Natural killer cell (primary cell): Measurements from ENCODE around the gene ZNF681. TPM values are rescaled to one million over a fixed set of nuclear protein-coding genes. Genes with fewer than 3 reads are reported as not detected.

ENCODE experiments used
- ATAC-seq, 3 donors: fragments of 150-1000 bp in 2 of 3; fragments of 200-7000 bp in 1 of 3; cut with Tn5 transposase; 1 replicate in 1 of 3; 2 replicates in 2 of 3; pipeline ENCODE4 v1.10.0; 2021; ENCODE audit warnings: mild to moderate bottlenecking in 2 of 3, moderate library complexity in 2 of 3
- DNase-seq, 2 donors: peaks; one replicate each; pipeline versions ENCODE4 v3.0.0 to v3.0.0-alpha.2; 2013 to 2021; ENCODE audit warnings: mixed read lengths in 1 of 2
- H3K27ac ChIP-seq: one replicate; pipeline ENCODE4 v1.5.1; 2013; ENCODE audit warnings: mild to moderate bottlenecking, low read length
- H3K27me3 ChIP-seq: one replicate; pipeline ENCODE4 v1.6.1; 2013; ENCODE audit warnings: low read length; ENCODE audit not compliant: control insufficient read depth, insufficient read depth
- H3K36me3 ChIP-seq: one replicate; pipeline ENCODE4 v1.6.1; 2013; ENCODE audit warnings: low read length; ENCODE audit not compliant: control insufficient read depth, insufficient read depth
- H3K4me1 ChIP-seq: one replicate; pipeline ENCODE4 v1.6.1; 2013; ENCODE audit warnings: low read length; ENCODE audit not compliant: control insufficient read depth, insufficient read depth
- H3K4me3 ChIP-seq: one replicate; pipeline ENCODE4 v1.5.1; 2013; ENCODE audit warnings: low read length
- H3K9me3 ChIP-seq: one replicate; pipeline ENCODE4 v1.6.1; 2013; ENCODE audit warnings: low read length; ENCODE audit not compliant: control insufficient read depth, insufficient read depth
- H3K27ac Mint-ChIP-seq, 2 donors: one replicate each; pipeline ENCODE4 v1.8.0; 2022; ENCODE audit warnings: mild to moderate bottlenecking in 2 of 2, mixed read lengths in 2 of 2, moderate library complexity in 1 of 2
- H3K27me3 Mint-ChIP-seq, 2 donors: one replicate each; pipeline ENCODE4 v1.8.0; 2022; ENCODE audit warnings: low read depth in 2 of 2, mixed read lengths in 2 of 2
- H3K36me3 Mint-ChIP-seq: one replicate; pipeline ENCODE4 v1.8.0; 2022; ENCODE audit warnings: mixed read lengths
- H3K4me1 Mint-ChIP-seq, 2 donors: one replicate each; pipeline ENCODE4 v1.8.0; 2022; ENCODE audit warnings: mixed read lengths in 2 of 2
- H3K4me3 Mint-ChIP-seq: one replicate; pipeline ENCODE4 v1.8.0; 2022; ENCODE audit warnings: mild to moderate bottlenecking, moderate library complexity, mixed read lengths
- H3K9me3 Mint-ChIP-seq, 2 donors: one replicate each; pipeline ENCODE4 v1.8.0; 2022; ENCODE audit warnings: mixed read lengths in 2 of 2
- CTCF ChIP-seq: fragments of 200-600 bp; IDR thresholded peaks from one replicate; pipeline ENCODE4 v1.8.0; 2022; ENCODE audit warnings: antibody characterized with exemption
- WGBS: methylation state at CpG from one replicate; pipeline ENCODE4 v1.1.7; 2013; ENCODE audit warnings: missing lambda C conversion rate; ENCODE audit not compliant: insufficient coverage; 5-methylcytosine and 5-hydroxymethylcytosine counted together
- intact Hi-C: fragments of 100-400 bp; cut with micrococcal nuclease; formaldehyde crosslinking; loops from one replicate; pipeline ENCODE4 v1.14.2; 2022
- total RNA-seq, 4 donors: library from RNA; stranded (reverse); fragments of 120-200 nt in 1 of 4; gene quantifications; one replicate each; pipeline versions ENCODE4 v1.2.3 to v1.2.4, GENCODE V29; 2013 to 2022

ZNF681 gene
- total RNA-seq, 3 donors from 2014 or later (not counting 1 experiment from before 2014, with no cell fraction given): 1.2 to 2.3 (median 1.9) TPM

DNA sequence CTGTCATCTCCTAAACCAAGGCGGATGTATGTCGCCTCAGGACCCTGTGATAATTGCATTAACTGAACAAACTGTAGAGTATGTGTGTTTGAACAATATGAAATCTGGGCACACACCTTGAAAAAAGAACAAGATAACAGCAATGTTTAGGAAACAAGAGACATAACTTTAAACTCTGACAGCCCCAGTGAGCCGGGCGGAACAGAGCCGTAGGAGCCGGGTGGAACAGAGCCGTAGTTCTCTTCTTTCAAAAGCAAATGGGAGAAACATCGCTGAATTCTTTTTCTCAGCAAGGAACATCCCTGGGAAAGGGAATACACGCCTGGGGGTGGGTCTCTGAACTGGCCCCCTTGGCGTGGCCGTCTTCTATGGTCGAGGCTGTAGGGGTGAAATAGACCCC is 39.9 kb downstream of the ZNF681 start:
- intact Hi-C loops: no loop called here
- H3K4me1 Mint-ChIP-seq: peaks cover 5 to 6% of the 10 kb centered on the region in 2 donors
- peaks cover 0 to 4% of the 10 kb centered on the region in 2 donors for H3K27me3 Mint-ChIP-seq
- H3K4me3 Mint-ChIP-seq: no peak overlapping the region
- ATAC-seq (no peak), DNase-seq (no peak)
- Histone ChIP-seq H3K4me3 (no peak overlapping the region), H3K36me3 (no peaks in the 10 kb centered on the region), H3K27me3 (no peaks in the 10 kb centered on the region), H3K27ac (no peak overlapping the region), H3K9me3 (no peaks in the 10 kb centered on the region), H3K4me1 (no peaks in the 10 kb centered on the region)
- no peak overlapping the region for H3K27ac Mint-ChIP-seq
- H3K9me3 Mint-ChIP-seq: peaks cover 0 to 3% of the 10 kb centered on the region in 2 donors
- no peak for TF ChIP-seq CTCF
- 28% methylated on average over 8 of the region's 12 CpGs for WGBS
- no peaks in the 10 kb centered on the region for H3K36me3 Mint-ChIP-seq

GRCh38 chr19:23716792-23717191 is 41.9 kb downstream of the ZNF681 start:
- Mint-ChIP-seq H3K9me3 (peaks cover 0 to 3% of the 10 kb centered on the region in 2 donors), H3K36me3 (no peaks in the 10 kb centered on the region), H3K4me1 (peaks cover 5 to 6% of the 10 kb centered on the region in 2 donors), H3K4me3 (no peak overlapping the region), H3K27me3 (peaks cover 0 to 4% of the 10 kb centered on the region in 2 donors), H3K27ac (no peak overlapping the region)
- intact Hi-C loops: no loop called here
- Histone ChIP-seq H3K4me1 (no peaks in the 10 kb centered on the region), H3K4me3 (no peak overlapping the region), H3K9me3 (no peaks in the 10 kb centered on the region), H3K27me3 (no peaks in the 10 kb centered on the region), H3K36me3 (no peaks in the 10 kb centered on the region), H3K27ac (no peak overlapping the region)
- DNase-seq (no peak), ATAC-seq (no peak)
- no peak for TF ChIP-seq CTCF

GRCh38 chr19:23709347-23709746 is 49.3 kb downstream of the ZNF681 start:
- no peaks in the 10 kb centered on the region for H3K4me1 ChIP-seq
- no peak overlapping the region for H3K27ac Mint-ChIP-seq
- H3K4me3 Mint-ChIP-seq: no peak overlapping the region
- no peak overlapping the region for H3K27ac ChIP-seq
- H3K4me3 ChIP-seq: no peak overlapping the region
- ATAC-seq (no peak), DNase-seq (no peak)
- H3K9me3 Mint-ChIP-seq: peaks cover 0 to 4% of the 10 kb centered on the region in 2 donors
- TF ChIP-seq CTCF: no peak
- intact Hi-C loops: no loop called here
- H3K27me3 ChIP-seq: no peaks in the 10 kb centered on the region
- H3K36me3 ChIP-seq: no peaks in the 10 kb centered on the region
- no peaks in the 10 kb centered on the region for H3K4me1 Mint-ChIP-seq
- H3K9me3 ChIP-seq: no peaks in the 10 kb centered on the region
- no peaks in the 10 kb centered on the region for H3K36me3 Mint-ChIP-seq
- H3K27me3 Mint-ChIP-seq: no peaks in the 10 kb centered on the region
- 44% methylated on average over 2 of the region's 2 CpGs for WGBS

DNA sequence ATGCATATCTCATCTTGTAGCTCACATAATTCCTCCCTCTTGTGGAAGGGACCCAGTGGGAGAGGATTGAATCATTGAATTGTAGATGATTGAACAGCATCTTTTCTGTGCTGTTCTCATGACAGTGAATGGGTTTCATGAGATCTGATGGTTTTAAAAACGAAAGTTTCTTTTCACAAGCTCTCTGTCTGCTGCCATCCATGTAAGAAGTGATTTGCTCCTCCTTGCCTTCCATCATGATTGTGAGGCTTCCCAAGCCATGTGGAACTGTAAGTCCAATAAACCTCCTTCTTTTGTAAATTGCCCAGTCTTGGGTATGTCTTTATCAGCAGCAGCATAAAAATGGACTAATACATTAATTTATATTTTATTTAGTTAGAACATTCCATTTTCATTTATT is 52.0 kb downstream of the ZNF681 start:
- no peak for DNase-seq
- Histone ChIP-seq H3K4me1 (no peaks in the 10 kb centered on the region), H3K27ac (no peak overlapping the region), H3K9me3 (no peaks in the 10 kb centered on the region), H3K4me3 (no peak overlapping the region), H3K27me3 (no peaks in the 10 kb centered on the region), H3K36me3 (no peaks in the 10 kb centered on the region)
- Mint-ChIP-seq H3K9me3 (peaks cover 0 to 4% of the 10 kb centered on the region in 2 donors), H3K4me1 (no peaks in the 10 kb centered on the region), H3K36me3 (no peaks in the 10 kb centered on the region), H3K27ac (no peak overlapping the region), H3K27me3 (no peaks in the 10 kb centered on the region), H3K4me3 (no peak overlapping the region)
- no peak for TF ChIP-seq CTCF
- 86% methylated on average over 1 of the region's 1 CpG for WGBS
- intact Hi-C loops: no loop called here
- no peak for ATAC-seq
